ENCODE results near the gene RBM23. TPM values are rescaled to one million over a fixed set of nuclear protein-coding genes. Genes with fewer than 3 reads are reported as not detected.

Gene RBM23
- polyA plus RNA-seq (2012; rRNA removed), result 52.4 and 65.5 TPM in 2 replicates
- polyA plus RNA-seq (2012; cell fraction: cytosol; rRNA removed), result 70.3 and 76.0 TPM in 2 replicates
- polyA plus RNA-seq (2012; cell fraction: nucleus; rRNA removed), result 97.7 and 97.9 TPM in 2 replicates

- Histone ChIP-seq H3K9ac (peak within 1 kb of the TSS; percentile 89), H3K9me2 (no peaks in the 10 kb centered on the region), H3K4me1 (ENCODE audit: control insufficient read depth in 1 of 2, insufficient read depth in 2 of 2, low read depth in 1 of 2, low read length in 1 of 2) (peaks cover 0 to 9% of the 10 kb centered on the region in 2 experiments; a peak in 2 of 4 replicates), H3K79me2 (ENCODE audit: insufficient read depth) (peaks cover 47% of the 10 kb centered on the region), H2AFZ (ENCODE audit: low read depth) (peak within 1 kb of the TSS; percentile 88), H3K4me3 (ENCODE audit: low read depth in 2 of 2, low read length in 1 of 2) (peak within 1 kb of the TSS; percentile 77 to 85), H3K27me3 (ENCODE audit: insufficient read depth) (no peaks in the 10 kb centered on the region), H3K27ac (ENCODE audit: low read depth in 2 of 2, low read length in 1 of 2) (peak within 1 kb of the TSS; percentile 97 to 98), H3K36me3 (replicated peaks in 1 of 2; ENCODE audit: control insufficient read depth in 1 of 2, insufficient read depth in 2 of 2, low read length in 1 of 2) (peaks cover 33 to 40% of the 10 kb centered on the region in 2 experiments), H3K9me3 (no peaks in the 10 kb centered on the region), H3F3A (replicated peaks; ENCODE audit: insufficient read depth) (peaks cover 19% of the 10 kb centered on the region), H3K4me2 (peak within 1 kb of the TSS; percentile 80), H4K20me1 (ENCODE audit: insufficient read depth) (no peaks in the 10 kb centered on the region)
- 1% methylated on average over 41 of the region's 46 CpGs for WGBS (ENCODE audit: low lambda C conversion rate)
- DNase-seq, result peak; percentile 87
- TF ChIP-seq CHD2 (IDR thresholded peaks at IDR 0.05; ENCODE audit: low read length, partially characterized antibody) (peak; percentile 54), SIN3A (IDR thresholded peaks at IDR 0.05; ENCODE audit: borderline replicate concordance, low read depth, low read length) (peak; percentile 37; the same call in 1 of the 2 replicates), GABPA (IDR thresholded peaks at IDR 0.05; ENCODE audit: low read depth) (no peak), TCF12 (IDR thresholded peaks at IDR 0.05) (no peak), FOSL2 (IDR thresholded peaks at IDR 0.05; ENCODE audit: borderline replicate concordance, low read depth) (no peak), POLR2AphosphoS5 (IDR thresholded peaks at IDR 0.05; ENCODE audit: low read depth, low read length) (peak; percentile 86), MAX (IDR thresholded peaks at IDR 0.05; ENCODE audit: low read depth) (peak; percentile 44; the same call in 1 of the 2 replicates), YY1 (IDR thresholded peaks at IDR 0.05; ENCODE audit: low read depth) (peak; percentile 93), GATA2 (CRISPR knock-in tag; IDR thresholded peaks at IDR 0.05) (no peak), TAF1 (IDR thresholded peaks at IDR 0.05; ENCODE audit: borderline replicate concordance, low read depth, low read length) (peak; percentile 53; the same call in 1 of the 2 replicates), MXI1 (IDR thresholded peaks at IDR 0.05; ENCODE audit: low read depth, low read length) (peak; percentile 70; the same call in 1 of the 2 replicates), RFX5 (IDR thresholded peaks at IDR 0.05; ENCODE audit: low read length) (peak; percentile 96), IRF3 (IDR thresholded peaks at IDR 0.05; ENCODE audit: low read depth, low read length) (peak; percentile 44; the same call in 1 of the 2 replicates), ELF1 (IDR thresholded peaks at IDR 0.05) (peak; percentile 50; the same call in 1 of the 2 replicates), USF1 (IDR thresholded peaks at IDR 0.05; ENCODE audit: borderline replicate concordance, low read depth) (0 out of 2 replicates have a peak, but pooled peaks have one; percentile 37), NRF1 (IDR thresholded peaks at IDR 0.05; ENCODE audit: low read depth, low read length) (peak; percentile 92), JUND (IDR thresholded peaks at IDR 0.05) (no peak)
- TF ChIP-seq, protein P1, sequence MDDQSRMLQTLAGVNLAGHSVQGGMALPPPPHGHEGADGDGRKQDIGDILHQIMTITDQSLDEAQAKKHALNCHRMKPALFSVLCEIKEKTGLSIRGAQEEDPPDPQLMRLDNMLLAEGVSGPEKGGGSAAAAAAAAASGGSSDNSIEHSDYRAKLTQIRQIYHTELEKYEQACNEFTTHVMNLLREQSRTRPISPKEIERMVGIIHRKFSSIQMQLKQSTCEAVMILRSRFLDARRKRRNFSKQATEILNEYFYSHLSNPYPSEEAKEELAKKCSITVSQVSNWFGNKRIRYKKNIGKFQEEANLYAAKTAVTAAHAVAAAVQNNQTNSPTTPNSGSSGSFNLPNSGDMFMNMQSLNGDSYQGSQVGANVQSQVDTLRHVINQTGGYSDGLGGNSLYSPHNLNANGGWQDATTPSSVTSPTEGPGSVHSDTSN (IDR thresholded peaks at IDR 0.05), result peak; percentile 48; the same call in 1 of the 2 replicates
- TF ChIP-seq, protein P2, sequence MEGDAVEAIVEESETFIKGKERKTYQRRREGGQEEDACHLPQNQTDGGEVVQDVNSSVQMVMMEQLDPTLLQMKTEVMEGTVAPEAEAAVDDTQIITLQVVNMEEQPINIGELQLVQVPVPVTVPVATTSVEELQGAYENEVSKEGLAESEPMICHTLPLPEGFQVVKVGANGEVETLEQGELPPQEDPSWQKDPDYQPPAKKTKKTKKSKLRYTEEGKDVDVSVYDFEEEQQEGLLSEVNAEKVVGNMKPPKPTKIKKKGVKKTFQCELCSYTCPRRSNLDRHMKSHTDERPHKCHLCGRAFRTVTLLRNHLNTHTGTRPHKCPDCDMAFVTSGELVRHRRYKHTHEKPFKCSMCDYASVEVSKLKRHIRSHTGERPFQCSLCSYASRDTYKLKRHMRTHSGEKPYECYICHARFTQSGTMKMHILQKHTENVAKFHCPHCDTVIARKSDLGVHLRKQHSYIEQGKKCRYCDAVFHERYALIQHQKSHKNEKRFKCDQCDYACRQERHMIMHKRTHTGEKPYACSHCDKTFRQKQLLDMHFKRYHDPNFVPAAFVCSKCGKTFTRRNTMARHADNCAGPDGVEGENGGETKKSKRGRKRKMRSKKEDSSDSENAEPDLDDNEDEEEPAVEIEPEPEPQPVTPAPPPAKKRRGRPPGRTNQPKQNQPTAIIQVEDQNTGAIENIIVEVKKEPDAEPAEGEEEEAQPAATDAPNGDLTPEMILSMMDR (IDR thresholded peaks at IDR 0.05), result peak; percentile 17; the same call in 1 of the 2 replicates
- POLR2A ChIA-PET, result interaction anchor here (0.6 to 3.2 kb wide), 8 partner anchors 10 to 136 kb away, joined by 3 to 15 read pairs (median 3); partner anchors contain the start of genes HAUS4, PRMT5 and REM2
- CTCF ChIA-PET, result interaction anchor here (0.7 to 6.8 kb wide), 17 partner anchors 10 to 158 kb away, joined by 3 to 34 read pairs (median 4); partner anchors contain the start of gene PRMT5
Measured at GRCh38 chr14:22918804-22919600, at the start of gene RBM23. Gene RBM23, minus strand, starts transcription at chr14:22919149.
